SK-N-SH (cell line): ENCODE measurements around the gene HACE1.

Source experiments
- CHD2 ChIP-seq: fragments of 150-350 bp; IDR thresholded peaks from 2 replicates; pipeline ENCODE4 v1.6.1; 2018; ENCODE audit warnings: low read length; ENCODE audit not compliant: partially characterized antibody
- EP300 ChIP-seq, 2 experiments: IDR thresholded peaks; 2 replicates each; pipeline versions ENCODE4 v1.4.0 to v1.6.1; 2012; ENCODE audit warnings: borderline replicate concordance in 1 of 2, low read depth in 1 of 2, low read length in 1 of 2
- MEF2A ChIP-seq: IDR thresholded peaks from 2 replicates; pipeline ENCODE4 v1.4.0; 2012; ENCODE audit warnings: low read depth, borderline replicate concordance
- MXI1 ChIP-seq: IDR thresholded peaks from 2 replicates; pipeline ENCODE4 v1.6.1; 2012; ENCODE audit warnings: mild to moderate bottlenecking, low read depth, low read length, improper control_type of control experiment
- RAD21 ChIP-seq: IDR thresholded peaks from 2 replicates; pipeline ENCODE4 v1.6.1; 2012; ENCODE audit warnings: mild to moderate bottlenecking, low read length
- RFX5 ChIP-seq: IDR thresholded peaks from 2 replicates; pipeline ENCODE4 v1.6.1; 2012; ENCODE audit warnings: mild to moderate bottlenecking, improper control_type of control experiment, low read length
- TAF1 ChIP-seq: IDR thresholded peaks from 2 replicates; pipeline ENCODE4 v1.6.1; 2012; ENCODE audit warnings: low read depth, mild to moderate bottlenecking, low read length, moderate library complexity, borderline replicate concordance
- TCF12 ChIP-seq: IDR thresholded peaks from 2 replicates; pipeline ENCODE4 v1.4.0; 2012
- YY1 ChIP-seq: IDR thresholded peaks from 2 replicates; pipeline ENCODE4 v1.4.0; 2012; ENCODE audit warnings: low read depth, mild to moderate bottlenecking
- TF ChIP-seq, protein P1 (sequence below): fragments of 200-600 bp; sonication (generic); IDR thresholded peaks from 2 replicates; pipeline ENCODE4 v1.6.1; 2017; ENCODE audit warnings: antibody characterized with exemption, mild to moderate bottlenecking, moderate library complexity
- TF ChIP-seq, protein P2 (sequence below): fragments of 150-350 bp; IDR thresholded peaks from 2 replicates; pipeline ENCODE4 v1.6.1; 2017; ENCODE audit warnings: antibody characterized with exemption, low read length, low read depth, borderline replicate concordance
- TF ChIP-seq, protein P3 (sequence below): IDR thresholded peaks from 2 replicates; pipeline ENCODE4 v1.4.0; 2012; ENCODE audit warnings: low read depth, borderline replicate concordance
- TF ChIP-seq, protein P4 (sequence below): IDR thresholded peaks from 2 replicates; pipeline ENCODE4; 2012
- TF ChIP-seq, protein P5 (sequence below): IDR thresholded peaks from 2 replicates; pipeline ENCODE4 v1.6.1; 2012; ENCODE audit warnings: mild to moderate bottlenecking, low read depth, low read length, moderate library complexity

DNA sequence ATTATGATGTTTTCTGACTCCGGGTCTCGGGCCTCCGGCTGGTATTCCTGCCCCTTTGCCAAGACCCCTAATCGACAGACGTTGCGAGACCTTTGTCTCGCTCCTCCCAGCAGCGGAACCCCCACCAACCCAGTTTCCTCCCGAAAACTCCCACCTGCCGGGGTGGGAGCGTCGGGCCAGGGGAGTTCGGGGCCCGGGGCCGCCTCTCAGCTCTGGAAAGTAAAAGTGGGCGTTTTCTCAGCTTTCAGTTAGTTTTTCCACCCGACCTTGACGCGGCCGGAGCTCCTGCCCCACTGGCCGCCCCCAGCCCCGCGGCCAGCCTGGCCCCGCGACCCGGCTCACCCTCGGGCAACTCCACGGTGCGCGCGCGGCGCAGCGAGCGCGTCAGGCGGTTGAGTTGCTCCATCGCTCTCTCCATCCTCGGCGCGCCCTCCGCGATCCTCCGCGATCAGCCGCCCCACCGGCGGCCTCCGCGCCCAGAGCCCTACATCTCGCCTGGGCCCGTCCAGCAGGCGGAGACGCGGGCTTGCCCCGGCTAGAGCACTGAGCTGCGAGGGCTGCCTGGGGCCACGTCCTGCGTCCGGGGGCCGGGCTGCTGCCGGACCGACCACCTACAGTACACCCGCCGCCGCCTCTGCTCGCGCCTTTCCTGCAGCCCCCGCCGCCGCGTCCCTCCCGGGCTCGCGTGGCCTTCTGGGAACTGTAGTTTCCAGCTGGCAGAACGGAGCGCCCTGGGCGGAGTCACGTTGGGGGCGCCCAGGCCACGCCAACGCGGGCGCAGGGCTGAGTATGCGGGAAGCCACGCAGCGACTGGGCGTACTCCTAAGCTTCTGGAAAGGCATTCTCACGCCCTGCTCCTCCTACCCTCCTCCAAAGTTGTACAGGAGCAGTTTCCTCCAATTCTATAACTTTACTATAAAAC is at the start of gene HACE1:
- TF ChIP-seq TCF12 (no peak), MXI1 (no peak), MEF2A (no peak), TAF1 (peak; percentile 34; the same call in 1 of the 2 replicates), CHD2 (peak; percentile 66), RFX5 (no peak), YY1 (no peak; the same call in 1 of the 2 replicates), RAD21 (no peak), EP300 (IDR thresholded peaks at IDR 0.05; ENCODE audit: borderline replicate concordance in 1 of 2, low read depth in 1 of 2, low read length in 1 of 2) (0 out of 4 replicates have a peak, but pooled peaks of 1 of the 2 experiments have one; percentile 24)
- TF ChIP-seq, protein P1, sequence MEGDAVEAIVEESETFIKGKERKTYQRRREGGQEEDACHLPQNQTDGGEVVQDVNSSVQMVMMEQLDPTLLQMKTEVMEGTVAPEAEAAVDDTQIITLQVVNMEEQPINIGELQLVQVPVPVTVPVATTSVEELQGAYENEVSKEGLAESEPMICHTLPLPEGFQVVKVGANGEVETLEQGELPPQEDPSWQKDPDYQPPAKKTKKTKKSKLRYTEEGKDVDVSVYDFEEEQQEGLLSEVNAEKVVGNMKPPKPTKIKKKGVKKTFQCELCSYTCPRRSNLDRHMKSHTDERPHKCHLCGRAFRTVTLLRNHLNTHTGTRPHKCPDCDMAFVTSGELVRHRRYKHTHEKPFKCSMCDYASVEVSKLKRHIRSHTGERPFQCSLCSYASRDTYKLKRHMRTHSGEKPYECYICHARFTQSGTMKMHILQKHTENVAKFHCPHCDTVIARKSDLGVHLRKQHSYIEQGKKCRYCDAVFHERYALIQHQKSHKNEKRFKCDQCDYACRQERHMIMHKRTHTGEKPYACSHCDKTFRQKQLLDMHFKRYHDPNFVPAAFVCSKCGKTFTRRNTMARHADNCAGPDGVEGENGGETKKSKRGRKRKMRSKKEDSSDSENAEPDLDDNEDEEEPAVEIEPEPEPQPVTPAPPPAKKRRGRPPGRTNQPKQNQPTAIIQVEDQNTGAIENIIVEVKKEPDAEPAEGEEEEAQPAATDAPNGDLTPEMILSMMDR, result peak; percentile 32
- TF ChIP-seq, protein P2, sequence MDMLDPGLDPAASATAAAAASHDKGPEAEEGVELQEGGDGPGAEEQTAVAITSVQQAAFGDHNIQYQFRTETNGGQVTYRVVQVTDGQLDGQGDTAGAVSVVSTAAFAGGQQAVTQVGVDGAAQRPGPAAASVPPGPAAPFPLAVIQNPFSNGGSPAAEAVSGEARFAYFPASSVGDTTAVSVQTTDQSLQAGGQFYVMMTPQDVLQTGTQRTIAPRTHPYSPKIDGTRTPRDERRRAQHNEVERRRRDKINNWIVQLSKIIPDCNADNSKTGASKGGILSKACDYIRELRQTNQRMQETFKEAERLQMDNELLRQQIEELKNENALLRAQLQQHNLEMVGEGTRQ, result no peak
- TF ChIP-seq, protein P3, sequence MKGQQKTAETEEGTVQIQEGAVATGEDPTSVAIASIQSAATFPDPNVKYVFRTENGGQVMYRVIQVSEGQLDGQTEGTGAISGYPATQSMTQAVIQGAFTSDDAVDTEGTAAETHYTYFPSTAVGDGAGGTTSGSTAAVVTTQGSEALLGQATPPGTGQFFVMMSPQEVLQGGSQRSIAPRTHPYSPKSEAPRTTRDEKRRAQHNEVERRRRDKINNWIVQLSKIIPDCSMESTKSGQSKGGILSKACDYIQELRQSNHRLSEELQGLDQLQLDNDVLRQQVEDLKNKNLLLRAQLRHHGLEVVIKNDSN, result no peak
- TF ChIP-seq, protein P4, sequence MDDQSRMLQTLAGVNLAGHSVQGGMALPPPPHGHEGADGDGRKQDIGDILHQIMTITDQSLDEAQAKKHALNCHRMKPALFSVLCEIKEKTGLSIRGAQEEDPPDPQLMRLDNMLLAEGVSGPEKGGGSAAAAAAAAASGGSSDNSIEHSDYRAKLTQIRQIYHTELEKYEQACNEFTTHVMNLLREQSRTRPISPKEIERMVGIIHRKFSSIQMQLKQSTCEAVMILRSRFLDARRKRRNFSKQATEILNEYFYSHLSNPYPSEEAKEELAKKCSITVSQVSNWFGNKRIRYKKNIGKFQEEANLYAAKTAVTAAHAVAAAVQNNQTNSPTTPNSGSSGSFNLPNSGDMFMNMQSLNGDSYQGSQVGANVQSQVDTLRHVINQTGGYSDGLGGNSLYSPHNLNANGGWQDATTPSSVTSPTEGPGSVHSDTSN, result no peak
- TF ChIP-seq, protein P5, sequence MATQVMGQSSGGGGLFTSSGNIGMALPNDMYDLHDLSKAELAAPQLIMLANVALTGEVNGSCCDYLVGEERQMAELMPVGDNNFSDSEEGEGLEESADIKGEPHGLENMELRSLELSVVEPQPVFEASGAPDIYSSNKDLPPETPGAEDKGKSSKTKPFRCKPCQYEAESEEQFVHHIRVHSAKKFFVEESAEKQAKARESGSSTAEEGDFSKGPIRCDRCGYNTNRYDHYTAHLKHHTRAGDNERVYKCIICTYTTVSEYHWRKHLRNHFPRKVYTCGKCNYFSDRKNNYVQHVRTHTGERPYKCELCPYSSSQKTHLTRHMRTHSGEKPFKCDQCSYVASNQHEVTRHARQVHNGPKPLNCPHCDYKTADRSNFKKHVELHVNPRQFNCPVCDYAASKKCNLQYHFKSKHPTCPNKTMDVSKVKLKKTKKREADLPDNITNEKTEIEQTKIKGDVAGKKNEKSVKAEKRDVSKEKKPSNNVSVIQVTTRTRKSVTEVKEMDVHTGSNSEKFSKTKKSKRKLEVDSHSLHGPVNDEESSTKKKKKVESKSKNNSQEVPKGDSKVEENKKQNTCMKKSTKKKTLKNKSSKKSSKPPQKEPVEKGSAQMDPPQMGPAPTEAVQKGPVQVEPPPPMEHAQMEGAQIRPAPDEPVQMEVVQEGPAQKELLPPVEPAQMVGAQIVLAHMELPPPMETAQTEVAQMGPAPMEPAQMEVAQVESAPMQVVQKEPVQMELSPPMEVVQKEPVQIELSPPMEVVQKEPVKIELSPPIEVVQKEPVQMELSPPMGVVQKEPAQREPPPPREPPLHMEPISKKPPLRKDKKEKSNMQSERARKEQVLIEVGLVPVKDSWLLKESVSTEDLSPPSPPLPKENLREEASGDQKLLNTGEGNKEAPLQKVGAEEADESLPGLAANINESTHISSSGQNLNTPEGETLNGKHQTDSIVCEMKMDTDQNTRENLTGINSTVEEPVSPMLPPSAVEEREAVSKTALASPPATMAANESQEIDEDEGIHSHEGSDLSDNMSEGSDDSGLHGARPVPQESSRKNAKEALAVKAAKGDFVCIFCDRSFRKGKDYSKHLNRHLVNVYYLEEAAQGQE, result peak; percentile 5; the same call in 1 of the 2 replicates
